NOMO-1 (cell line): ENCODE measurements around the gene PITRM1.
A peak's percentile ranks its signal among the peaks of the same experiment; 100 is the strongest.
"Not testable (repeated sequence)": the region's sequence is repeated elsewhere in the genome, so short reads cannot be mapped to it uniquely, and the experiment has no call there.

Experiments
- DNase-seq, 2 experiments: peaks; one replicate each; lab custom pipeline; 2025; ENCODE audit not compliant: unreplicated experiment in 2 of 2; lab: John Stamatoyannopoulos, UW

PITRM1 gene

DNA sequence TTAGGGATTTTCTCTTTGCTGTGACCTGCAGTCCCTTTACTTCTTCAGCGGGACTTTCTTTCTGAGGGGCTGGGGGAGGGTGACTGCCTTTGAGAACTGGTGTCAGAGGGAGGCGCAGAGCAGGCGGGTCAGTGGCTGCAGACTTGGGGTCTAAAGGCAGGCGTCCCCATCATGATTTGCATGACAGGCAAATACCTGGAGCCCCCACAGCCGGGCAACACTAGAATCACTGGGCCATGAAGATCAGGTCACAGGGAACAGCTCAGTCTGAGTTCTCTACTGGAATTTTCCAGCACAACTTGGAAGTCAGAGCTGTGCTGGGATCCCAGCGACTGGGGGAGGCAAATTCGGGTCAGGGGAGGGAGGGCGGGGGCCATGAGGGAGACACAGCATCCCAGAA is 29.2 kb upstream of the PITRM1 start:
- DNase-seq: no peak

DNA sequence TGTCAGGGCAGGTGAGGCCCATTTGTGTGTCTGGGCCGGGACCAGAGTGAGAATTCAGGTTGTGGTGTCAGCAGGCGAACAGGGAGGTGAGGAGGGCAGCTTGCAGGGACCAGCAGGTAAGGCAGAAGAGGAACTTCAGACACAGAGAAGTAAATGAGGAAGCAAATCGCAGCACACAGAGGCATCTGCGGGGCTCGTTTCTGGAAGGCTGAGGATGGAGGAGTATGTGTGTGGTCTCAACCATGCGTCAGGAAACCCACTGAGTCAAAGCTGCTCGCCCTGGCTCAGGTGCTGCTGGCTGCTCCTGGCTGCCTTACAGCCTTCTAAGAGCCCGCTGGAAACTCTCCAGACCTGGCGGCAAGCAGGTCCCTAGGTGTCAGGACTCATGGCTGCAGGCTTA is 26.9 kb upstream of the PITRM1 start:
- peak; percentile 27 to 64 for DNase-seq

DNA sequence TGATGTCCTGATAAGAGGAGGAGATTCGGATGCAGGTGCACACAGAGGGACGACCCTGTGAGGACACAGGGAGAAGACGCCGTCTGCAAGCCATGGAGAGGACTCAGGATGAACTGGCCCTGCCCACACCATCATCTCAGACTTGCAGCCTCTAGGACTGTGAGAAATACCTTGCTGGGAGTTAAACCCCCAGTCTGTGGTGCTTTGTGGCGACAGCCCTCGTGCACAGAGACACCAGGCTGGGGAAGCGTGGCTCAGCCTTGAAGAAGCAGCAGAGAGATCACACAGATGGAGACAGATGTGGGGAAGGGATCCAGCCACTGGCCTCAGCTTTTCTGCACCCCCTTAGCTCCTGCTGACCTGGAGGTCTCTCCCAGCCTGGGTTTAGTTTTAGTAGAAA is 26.3 kb upstream of the PITRM1 start:
- DNase-seq: no peak

- peak in 1 of 2 experiments; percentile 53 for DNase-seq
Observed at GRCh38 chr10:3197348-3198003, 24.9 kb upstream of the PITRM1 start.

- DNase-seq: no peak
Observed at GRCh38 chr10:3196958-3197347, 24.4 kb upstream of the PITRM1 start.

GRCh38 chr10:3196482-3196881 is 23.9 kb upstream of the PITRM1 start:
- DNase-seq: no peak

DNA sequence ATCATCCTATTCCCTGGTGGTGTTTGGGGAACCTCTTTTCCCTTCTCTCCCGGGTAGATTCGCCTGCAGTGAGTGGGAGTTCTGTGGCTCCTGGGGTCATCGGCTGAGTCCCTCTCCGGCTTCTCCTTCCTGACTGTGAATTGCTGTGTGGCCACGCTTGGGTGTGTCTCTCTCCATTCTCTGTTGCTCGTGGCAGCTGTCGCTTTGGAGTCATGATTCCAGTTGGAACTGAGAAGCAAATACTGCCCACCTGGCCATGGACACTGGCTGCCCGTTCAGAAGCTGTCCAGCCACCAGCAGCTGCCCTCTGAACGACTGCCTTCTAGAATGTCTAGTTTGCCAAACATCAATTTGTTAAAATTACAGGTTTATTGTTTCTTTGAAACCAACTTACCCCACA is 23.1 kb upstream of the PITRM1 start:
- no peak for DNase-seq

DNA sequence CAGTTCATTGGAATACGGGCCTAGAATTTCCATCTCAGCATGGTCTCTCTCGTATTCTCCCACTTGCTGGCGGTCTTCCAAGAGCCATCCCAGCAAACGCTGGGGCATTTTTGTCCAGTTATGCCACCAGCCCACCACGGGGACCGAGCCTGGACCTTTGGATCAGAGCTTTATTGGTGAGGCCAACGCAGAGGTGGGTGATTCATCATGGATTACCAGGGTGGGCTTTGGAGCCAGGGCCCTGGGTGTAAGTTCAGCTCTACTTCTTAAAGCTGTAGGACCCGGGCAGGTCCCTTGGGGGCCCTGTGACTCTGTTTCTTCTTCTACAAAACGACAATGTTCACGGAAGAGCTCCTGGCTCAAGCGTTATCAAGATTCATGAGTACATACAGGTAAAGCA is 22.7 kb upstream of the PITRM1 start:
- no peak for DNase-seq

DNA sequence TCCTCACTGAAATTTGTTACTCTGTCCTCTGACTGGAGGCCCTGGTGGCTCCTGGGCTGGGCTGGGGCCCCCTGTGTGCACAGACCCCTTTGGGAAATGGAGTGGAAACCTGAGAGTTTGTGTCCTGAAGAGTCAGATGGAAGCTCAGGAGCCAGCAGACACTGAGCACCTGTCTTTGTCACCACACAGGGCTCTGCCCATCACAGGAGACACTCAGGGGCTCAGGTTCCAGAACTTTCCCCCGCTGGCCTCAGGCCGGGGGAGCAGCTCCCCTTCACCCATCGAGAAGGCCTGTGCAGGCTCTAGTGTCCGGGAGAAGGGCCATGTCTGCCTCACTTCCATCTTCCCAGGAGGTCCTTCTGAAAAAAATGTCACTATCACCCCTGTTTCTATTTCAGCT is 22.3 kb upstream of the PITRM1 start:
- no peak for DNase-seq

DNA sequence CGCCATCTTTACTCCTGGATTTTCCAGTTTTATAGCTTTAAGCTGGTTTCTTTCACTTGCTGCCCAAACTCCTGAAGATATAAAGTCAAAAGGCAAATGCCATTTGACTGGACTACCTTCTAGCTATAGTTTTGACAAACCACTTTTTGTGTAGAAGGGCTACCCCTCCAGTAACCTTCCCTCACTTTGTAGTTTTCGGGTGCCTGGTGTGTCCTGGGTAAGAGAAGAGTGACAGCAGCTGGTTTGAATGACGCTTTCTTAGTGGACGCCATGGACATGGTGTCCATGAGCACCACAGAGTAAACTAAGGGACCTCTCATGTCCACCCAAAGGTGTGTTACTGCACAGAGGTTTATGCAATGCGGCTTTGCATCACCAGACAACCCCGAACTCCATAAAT is 21.2 kb upstream of the PITRM1 start:
- DNase-seq: no peak

- peak in 1 of 2 experiments; percentile 34 for DNase-seq
Observed at GRCh38 chr10:3192856-3193635, 20.5 kb upstream of the PITRM1 start.

DNA sequence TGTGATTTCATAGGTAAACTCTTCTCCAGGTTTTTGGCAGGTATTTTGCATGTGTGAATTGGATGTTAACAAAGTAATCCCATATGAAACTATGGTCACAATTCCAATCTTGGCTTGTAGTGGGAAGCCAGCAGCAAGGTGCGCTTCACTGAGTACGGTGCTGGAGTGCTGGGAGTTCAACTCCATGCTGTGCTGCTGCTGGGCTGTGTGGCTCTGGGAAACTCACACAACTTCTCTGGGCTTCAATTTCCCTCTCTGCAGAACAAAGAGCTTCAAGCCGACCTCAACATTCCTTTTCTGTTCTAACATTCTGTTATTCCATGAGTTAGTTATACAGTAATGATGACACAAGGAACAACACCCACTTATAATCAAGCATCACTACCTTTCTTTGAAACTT is 18.2 kb upstream of the PITRM1 start:
- no peak for DNase-seq

DNA sequence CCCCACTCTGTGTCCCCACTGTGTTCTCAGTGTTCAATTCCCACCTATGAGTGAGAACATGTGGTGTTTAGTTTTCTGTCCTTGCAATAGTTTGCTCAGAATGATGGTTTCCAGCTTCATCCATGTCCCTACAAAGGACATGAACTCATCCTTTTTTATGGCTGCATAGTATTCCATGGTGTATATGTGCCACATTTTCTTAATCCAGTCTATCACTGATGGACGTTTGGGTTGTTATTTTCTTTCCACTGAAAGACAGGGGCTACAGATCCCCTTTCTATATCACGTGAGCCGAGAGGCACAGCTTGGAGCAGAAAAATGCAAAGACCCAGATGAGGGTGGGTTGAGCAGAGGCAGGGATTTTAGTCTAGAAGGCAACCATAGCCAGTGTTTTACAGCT is 14.6 kb upstream of the PITRM1 start:
- not testable (repeated sequence) for DNase-seq

GRCh38 chr10:3186368-3186767 is 13.8 kb upstream of the PITRM1 start:
- DNase-seq: no peak

DNA sequence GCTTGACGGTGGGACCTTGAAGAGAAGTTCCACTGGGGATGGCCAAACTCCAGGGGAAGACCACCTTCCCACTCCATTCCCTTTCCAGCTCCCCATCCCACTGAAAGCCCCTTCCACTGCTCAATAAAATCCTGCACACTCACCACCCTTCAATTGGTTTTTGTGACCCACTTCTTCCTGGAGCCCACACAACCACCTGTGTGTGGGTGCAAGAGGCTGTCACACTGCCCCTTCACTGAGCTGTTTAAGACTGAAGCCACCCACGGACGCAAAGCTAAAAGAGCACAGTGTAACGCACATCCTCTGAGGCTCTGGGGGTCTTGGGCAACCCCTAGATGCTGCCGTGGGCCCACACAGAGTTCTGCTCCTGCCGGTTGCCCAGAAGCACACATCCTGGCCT is 12.8 kb upstream of the PITRM1 start:
- no peak for DNase-seq

GRCh38 chr10:3180355-3181025 is 7.9 kb upstream of the PITRM1 start:
- no peak for DNase-seq

- DNase-seq: no peak
Observed at GRCh38 chr10:3179174-3179573, 6.6 kb upstream of the PITRM1 start.

DNA sequence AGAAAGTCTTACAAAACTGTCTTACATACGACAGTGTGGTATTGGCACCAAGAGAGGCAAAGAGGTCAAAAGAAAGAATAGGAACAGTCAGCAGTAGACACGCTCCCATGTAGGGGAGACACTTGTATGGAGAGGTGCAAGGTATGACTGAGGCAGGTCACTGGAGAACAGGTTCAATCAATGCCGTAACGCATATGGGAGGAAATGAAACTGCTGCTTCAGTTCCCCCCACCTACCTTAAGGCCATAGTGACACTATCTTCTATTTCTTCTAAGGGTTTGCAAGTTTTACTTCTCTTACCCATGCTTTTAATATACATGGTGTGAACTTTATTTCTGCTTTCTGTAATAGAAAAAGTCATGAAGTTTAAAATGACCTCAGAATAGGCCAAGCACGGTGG is 5.5 kb upstream of the PITRM1 start:
- peak in 1 of 2 experiments; percentile 11 for DNase-seq

GRCh38 chr10:3173171-3173878 is 743 bp upstream of the PITRM1 start:
- no peak for DNase-seq

- peak in 1 of 2 experiments; percentile 25 for DNase-seq
Observed at GRCh38 chr10:3172081-3172445, 519 bp downstream of the PITRM1 start.

DNA sequence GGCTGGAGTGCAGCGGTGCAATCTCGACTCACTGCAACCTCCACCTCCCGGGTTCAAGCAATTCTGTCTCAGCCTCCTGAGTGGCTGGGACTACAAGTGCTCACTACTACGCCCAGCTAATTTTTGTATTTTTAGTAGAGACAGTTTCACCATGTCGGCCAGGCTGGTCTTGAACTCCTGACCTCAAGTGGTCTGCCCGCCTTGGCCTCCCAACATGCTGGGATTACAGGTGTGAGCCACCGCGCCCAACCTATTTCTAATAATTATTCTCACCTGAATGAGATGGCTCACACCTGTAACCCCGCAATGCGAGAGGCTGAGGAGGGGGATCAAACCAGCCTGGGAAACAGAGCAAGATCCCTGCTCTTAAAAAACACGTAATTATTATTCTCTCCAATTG is 1.1 kb downstream of the PITRM1 start:
- DNase-seq: not testable (repeated sequence)
